NCI-H2196 treated with DMSO at 0.1 percent for 48 hours (cell line): ENCODE measurements around the gene ENTREP3.

Experiments
- DNase-seq: peaks from one replicate; lab custom pipeline; 2025; ENCODE audit not compliant: unreplicated experiment; lab: John Stamatoyannopoulos, UW

Gene ENTREP3

GRCh38 chr1:155202731-155203515 lies 52.4 kb downstream of the ENTREP3 start:
- DNase-seq: no peak

GRCh38 chr1:155202198-155202597 lies 53.1 kb downstream of the ENTREP3 start:
- no peak for DNase-seq

GRCh38 chr1:155200920-155201319 lies 54.4 kb downstream of the ENTREP3 start:
- DNase-seq: no peak

- DNase-seq: no peak
Measured at GRCh38 chr1:155199792-155200191, 55.5 kb downstream of the ENTREP3 start.

GRCh38 chr1:155198547-155198906 lies 56.8 kb downstream of the ENTREP3 start:
- no peak for DNase-seq

- DNase-seq: no peak
Measured at GRCh38 chr1:155197901-155198546, 57.3 kb downstream of the ENTREP3 start.
